Tibial artery (tissue), 4 donors: ENCODE measurements around the gene HNRNPH1.

Experiments
- DNase-seq, 2 donors: peaks; one replicate each; pipeline ENCODE4 v3.0.0-alpha.2; 2019
- H3K27ac ChIP-seq, 2 donors: fragments of 200-600 bp; sonication (generic) in 1 of 2; 1 replicate in 1 of 2; 2 replicates in 1 of 2; pipeline ENCODE4 v1.5.1; 2018 to 2019; ENCODE audit warnings: mild to moderate bottlenecking in 1 of 2
- H3K27me3 ChIP-seq, 2 donors: fragments of 200-600 bp; sonication (generic) in 1 of 2; one replicate each; pipeline versions ENCODE4 v1.5.1 to v1.6.0; 2016 to 2019
- H3K36me3 ChIP-seq, 3 donors: fragments of 200-600 bp; sonication (generic) in 2 of 3; one replicate each; pipeline ENCODE4 v1.5.1; 2016 to 2019; ENCODE audit warnings: mild to moderate bottlenecking in 2 of 3
- H3K4me1 ChIP-seq, 4 donors: fragments of 200-600 bp; sonication (generic) in 2 of 4; 1 replicate in 3 of 4; 2 replicates in 1 of 4; pipeline ENCODE4 v1.5.1; 2016 to 2019
- H3K4me3 ChIP-seq, 2 donors: fragments of 200-600 bp; sonication (generic) in 1 of 2; 1 replicate in 1 of 2; 2 replicates in 1 of 2; pipeline ENCODE4 v1.5.1; 2018 to 2019; ENCODE audit warnings: mild to moderate bottlenecking in 2 of 2
- H3K9me3 ChIP-seq, 3 donors: fragments of 200-600 bp; sonication (generic) in 1 of 3; one replicate each; pipeline ENCODE4 v1.5.1; 2016 to 2019
- intact Hi-C: fragments of 100-400 bp; cut with DNase I; formaldehyde crosslinking; loops from one replicate; pipeline ENCODE4 v1.15.0; 2023; ENCODE audit warnings: low total_unique reads
- TF ChIP-seq, protein P1 (sequence below), 2 experiments: fragments of 200-600 bp in 1 of 2; fragments of 450-650 bp in 1 of 2; IDR thresholded peaks; one replicate each; pipeline ENCODE4 v1.5.1; 2017 to 2019; ENCODE audit warnings: antibody characterized with exemption in 2 of 2, mild to moderate bottlenecking in 1 of 2, moderate library complexity in 1 of 2

HNRNPH1 gene

DNA sequence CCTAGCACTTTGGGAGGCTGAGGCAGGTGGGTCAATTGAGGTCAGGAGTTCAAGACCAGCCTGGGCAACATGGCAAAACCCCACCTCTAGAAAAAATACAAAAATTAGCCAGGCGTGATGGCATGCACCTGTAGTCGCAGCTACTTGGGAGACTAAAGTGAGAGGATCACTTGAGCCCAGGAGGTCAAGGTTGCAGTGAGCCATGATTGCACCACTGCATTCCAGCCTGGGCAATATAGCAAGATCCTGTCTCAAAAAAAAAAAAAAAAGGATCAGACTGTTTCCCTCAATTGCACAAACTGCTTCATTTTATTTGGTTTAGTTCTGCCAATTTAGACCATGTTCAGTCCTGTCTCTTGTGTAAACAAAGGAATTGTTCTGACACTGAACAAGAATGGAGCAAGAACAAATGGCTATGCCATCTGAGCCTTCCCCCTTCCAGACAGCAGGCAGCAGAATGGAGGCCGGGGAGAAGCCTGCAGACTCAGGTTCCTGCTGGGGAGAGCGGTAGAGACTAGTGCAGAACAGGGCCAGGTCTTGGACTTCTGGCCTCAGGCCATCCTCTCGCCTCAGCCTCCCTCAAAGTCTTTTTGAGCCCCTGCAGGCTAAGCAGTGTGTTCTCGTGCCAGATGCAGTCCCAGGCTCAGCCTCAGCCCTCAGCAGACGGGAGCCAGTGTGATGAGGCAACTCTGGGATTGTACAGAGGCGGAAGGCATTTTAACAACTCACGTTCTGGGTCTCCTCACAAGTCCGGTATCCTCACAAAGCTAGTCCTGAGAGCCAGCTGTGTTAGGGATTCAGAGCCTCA is 18.2 kb downstream of the HNRNPH1 start:
- peak; percentile 38 to 55 for DNase-seq
- H3K9me3 ChIP-seq, result no peaks in the 10 kb centered on the region
- TF ChIP-seq, protein P1, sequence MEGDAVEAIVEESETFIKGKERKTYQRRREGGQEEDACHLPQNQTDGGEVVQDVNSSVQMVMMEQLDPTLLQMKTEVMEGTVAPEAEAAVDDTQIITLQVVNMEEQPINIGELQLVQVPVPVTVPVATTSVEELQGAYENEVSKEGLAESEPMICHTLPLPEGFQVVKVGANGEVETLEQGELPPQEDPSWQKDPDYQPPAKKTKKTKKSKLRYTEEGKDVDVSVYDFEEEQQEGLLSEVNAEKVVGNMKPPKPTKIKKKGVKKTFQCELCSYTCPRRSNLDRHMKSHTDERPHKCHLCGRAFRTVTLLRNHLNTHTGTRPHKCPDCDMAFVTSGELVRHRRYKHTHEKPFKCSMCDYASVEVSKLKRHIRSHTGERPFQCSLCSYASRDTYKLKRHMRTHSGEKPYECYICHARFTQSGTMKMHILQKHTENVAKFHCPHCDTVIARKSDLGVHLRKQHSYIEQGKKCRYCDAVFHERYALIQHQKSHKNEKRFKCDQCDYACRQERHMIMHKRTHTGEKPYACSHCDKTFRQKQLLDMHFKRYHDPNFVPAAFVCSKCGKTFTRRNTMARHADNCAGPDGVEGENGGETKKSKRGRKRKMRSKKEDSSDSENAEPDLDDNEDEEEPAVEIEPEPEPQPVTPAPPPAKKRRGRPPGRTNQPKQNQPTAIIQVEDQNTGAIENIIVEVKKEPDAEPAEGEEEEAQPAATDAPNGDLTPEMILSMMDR (IDR thresholded peaks at IDR 0.05), result no peak
- H3K27me3 ChIP-seq, result no peaks in the 10 kb centered on the region
- H3K27ac ChIP-seq, result peak overlapping the region in 1 of 2 donors; percentile 11
- peaks cover 0 to 12% (median 2%) of the 10 kb centered on the region in 4 donors for H3K4me1 ChIP-seq
- H3K36me3 ChIP-seq, result peaks cover 59 to 100% (median 83%) of the 10 kb centered on the region in 3 donors
- no peak overlapping the region for H3K4me3 ChIP-seq
- intact Hi-C loops, result no loop called here

DNA sequence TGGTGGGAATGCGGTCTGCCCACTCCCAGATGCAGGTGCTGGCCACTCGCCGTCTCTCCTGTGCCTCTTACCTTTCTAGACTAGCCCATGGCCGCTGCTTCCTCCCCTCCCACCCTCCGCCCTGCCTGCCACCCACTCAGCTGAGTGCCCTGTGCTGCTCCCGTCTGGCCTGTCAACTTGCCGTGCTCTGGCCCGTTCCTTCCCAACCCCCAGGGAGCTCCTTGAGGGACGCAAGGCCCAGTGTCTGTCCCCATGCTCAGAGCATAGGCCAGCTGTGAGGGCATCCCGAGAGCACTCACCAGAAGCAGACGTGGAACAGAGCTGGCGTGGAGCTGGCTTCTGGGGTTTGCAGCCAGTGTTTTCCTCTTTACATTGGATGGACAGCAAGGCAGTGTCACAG is 20.2 kb downstream of the HNRNPH1 start:
- peaks cover 0 to 7% (median 0%) of the 10 kb centered on the region in 4 donors for H3K4me1 ChIP-seq
- H3K9me3 ChIP-seq, result no peaks in the 10 kb centered on the region
- TF ChIP-seq, protein P1 (IDR thresholded peaks at IDR 0.05), result no peak
- DNase-seq, result no peak
- intact Hi-C loops, result no loop called here
- peaks cover 62 to 100% (median 87%) of the 10 kb centered on the region in 3 donors for H3K36me3 ChIP-seq
- H3K4me3 ChIP-seq, result no peak overlapping the region
- H3K27ac ChIP-seq, result no peak overlapping the region
- no peaks in the 10 kb centered on the region for H3K27me3 ChIP-seq

DNA sequence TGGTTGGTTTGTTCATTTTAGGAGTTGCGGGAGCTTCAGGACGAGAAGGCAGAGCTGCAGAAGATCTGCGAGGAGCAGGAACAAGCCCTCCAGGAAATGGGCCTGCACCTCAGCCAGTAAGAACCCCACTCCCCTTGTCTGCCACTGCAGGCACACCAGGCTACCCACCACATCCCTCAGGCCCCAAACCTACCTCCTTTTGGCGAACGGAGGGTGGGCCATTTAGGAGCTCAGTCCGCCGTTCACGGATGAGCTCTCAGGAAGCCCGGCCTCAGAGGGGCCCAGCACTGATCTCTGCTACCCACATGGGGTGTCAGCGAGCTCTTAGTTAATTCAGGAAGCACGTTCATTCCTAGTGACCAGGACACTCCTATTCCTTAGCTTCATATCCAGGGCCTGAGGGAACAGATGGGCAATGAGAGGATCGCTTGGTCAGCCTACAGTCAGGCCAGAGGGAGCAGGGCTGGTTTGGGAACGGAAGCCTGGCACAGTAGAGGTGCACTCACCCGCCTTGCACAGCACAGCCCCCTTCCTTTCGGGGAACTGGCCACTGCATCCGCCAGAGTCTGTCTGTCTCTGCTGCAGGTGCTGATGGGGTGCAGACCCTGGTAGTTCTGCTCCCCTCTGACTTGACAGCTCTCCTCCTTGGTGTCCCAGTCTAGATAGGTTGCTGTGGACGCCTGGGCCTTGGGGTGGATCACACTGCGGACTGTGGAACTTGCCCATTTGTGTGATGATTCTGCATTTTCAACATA is 21.4 kb downstream of the HNRNPH1 start:
- Histone ChIP-seq H3K9me3 (no peaks in the 10 kb centered on the region), H3K4me3 (no peak overlapping the region), H3K27me3 (no peaks in the 10 kb centered on the region), H3K36me3 (peaks cover 71 to 100% (median 95%) of the 10 kb centered on the region in 3 donors), H3K27ac (no peak overlapping the region), H3K4me1 (no peaks in the 10 kb centered on the region)
- TF ChIP-seq, protein P1 (IDR thresholded peaks at IDR 0.05), result no peak
- intact Hi-C loops, result no loop called here
- no peak for DNase-seq

DNA sequence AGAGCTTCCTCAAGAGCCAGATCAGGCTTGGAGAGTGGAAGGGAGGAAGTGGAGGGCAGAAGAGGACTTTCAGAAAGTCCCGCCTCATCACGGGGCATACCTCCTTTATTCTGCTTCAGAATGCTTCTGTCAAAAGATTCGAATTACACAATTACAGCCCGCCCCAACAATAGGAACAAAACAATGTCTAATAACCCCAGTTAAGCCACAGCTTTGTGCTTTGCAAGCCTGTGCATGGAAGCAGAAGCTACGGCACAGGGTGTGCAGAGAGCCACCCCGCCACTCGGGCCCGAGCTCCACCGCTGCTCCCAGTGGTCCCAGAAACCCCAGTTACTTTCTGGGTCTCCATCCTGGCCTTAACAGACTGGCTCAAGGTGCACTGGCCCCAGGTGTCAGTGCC is 23.5 kb downstream of the HNRNPH1 start:
- intact Hi-C loops, result no loop called here
- Histone ChIP-seq H3K36me3 (peaks cover 80 to 100% (median 95%) of the 10 kb centered on the region in 3 donors), H3K9me3 (no peaks in the 10 kb centered on the region), H3K27ac (no peak overlapping the region), H3K27me3 (no peaks in the 10 kb centered on the region), H3K4me3 (no peak overlapping the region), H3K4me1 (no peaks in the 10 kb centered on the region)
- DNase-seq, result no peak
- TF ChIP-seq, protein P1 (IDR thresholded peaks at IDR 0.05), result no peak

DNA sequence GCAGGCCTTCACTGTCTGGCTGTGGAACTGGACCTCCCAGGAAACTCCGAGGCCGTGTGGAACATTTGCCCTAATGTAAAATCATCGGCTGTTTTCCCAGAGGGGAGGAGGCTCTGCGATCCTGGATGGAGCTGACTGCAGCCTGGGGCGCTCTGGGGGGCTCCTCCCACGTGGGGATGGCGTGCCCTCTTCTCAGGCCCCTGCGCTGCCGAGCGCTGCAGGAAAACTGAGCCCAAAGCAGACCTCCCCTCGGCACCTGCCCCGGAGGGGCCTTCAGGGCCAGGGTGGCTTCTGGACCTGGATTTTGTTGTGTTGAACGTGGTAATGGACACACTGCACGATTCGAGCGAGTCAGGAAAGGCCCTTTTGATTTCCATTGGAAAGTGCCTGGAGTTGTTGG is 23.9 kb downstream of the HNRNPH1 start:
- peaks cover 84 to 100% (median 95%) of the 10 kb centered on the region in 3 donors for H3K36me3 ChIP-seq
- no peak for DNase-seq

More for the DNA sequence above, 23.9 kb downstream of the HNRNPH1 start:
- H3K4me3 ChIP-seq, result no peak overlapping the region
- no peaks in the 10 kb centered on the region for H3K9me3 ChIP-seq
- intact Hi-C loops, result no loop called here
- H3K27me3 ChIP-seq, result no peaks in the 10 kb centered on the region
- H3K27ac ChIP-seq, result no peak overlapping the region
- TF ChIP-seq, protein P1 (IDR thresholded peaks at IDR 0.05), result no peak
- no peaks in the 10 kb centered on the region for H3K4me1 ChIP-seq
